ENCODE measurements around the gene DRAM1. TPM values are rescaled to one million over a fixed set of nuclear protein-coding genes. Genes with fewer than 3 reads are reported as not detected.

DRAM1 gene
- total RNA-seq, 3 donors from 2014 or later (not counting 1 experiment from before 2014, with no cell fraction given): 9.8 to 10.5 (median 10.0) TPM

GRCh38 chr12:101946233-101946611 lies 68.8 kb downstream of the DRAM1 start:
- H3K27me3 ChIP-seq (ENCODE audit: control insufficient read depth, insufficient read depth, low read length): no peaks in the 10 kb centered on the region
- ATAC-seq (no peak), DNase-seq (no peak)
- peaks cover 2 to 24% of the 10 kb centered on the region in 2 donors for H3K27me3 Mint-ChIP-seq (ENCODE audit: low read depth in 2 of 2)
- no peak overlapping the region for H3K27ac ChIP-seq (ENCODE audit: low read length)
- H3K4me1 ChIP-seq (ENCODE audit: control insufficient read depth, insufficient read depth, low read length): no peaks in the 10 kb centered on the region
- H3K27ac Mint-ChIP-seq: no peak overlapping the region
- no peaks in the 10 kb centered on the region for H3K4me1 Mint-ChIP-seq
- H3K9me3 Mint-ChIP-seq: no peaks in the 10 kb centered on the region
- no peak overlapping the region for H3K4me3 Mint-ChIP-seq
- no peaks in the 10 kb centered on the region for H3K36me3 Mint-ChIP-seq
- H3K4me3 ChIP-seq (ENCODE audit: low read length): no peak overlapping the region
- no peaks in the 10 kb centered on the region for H3K9me3 ChIP-seq (ENCODE audit: control insufficient read depth, insufficient read depth, low read length)
- intact Hi-C loops (cut with micrococcal nuclease): loop anchor here (10.0 kb wide), 2 partner anchors 539 to 1599 kb away; partner anchors contain the start of gene IGF1
- TF ChIP-seq, protein P1, sequence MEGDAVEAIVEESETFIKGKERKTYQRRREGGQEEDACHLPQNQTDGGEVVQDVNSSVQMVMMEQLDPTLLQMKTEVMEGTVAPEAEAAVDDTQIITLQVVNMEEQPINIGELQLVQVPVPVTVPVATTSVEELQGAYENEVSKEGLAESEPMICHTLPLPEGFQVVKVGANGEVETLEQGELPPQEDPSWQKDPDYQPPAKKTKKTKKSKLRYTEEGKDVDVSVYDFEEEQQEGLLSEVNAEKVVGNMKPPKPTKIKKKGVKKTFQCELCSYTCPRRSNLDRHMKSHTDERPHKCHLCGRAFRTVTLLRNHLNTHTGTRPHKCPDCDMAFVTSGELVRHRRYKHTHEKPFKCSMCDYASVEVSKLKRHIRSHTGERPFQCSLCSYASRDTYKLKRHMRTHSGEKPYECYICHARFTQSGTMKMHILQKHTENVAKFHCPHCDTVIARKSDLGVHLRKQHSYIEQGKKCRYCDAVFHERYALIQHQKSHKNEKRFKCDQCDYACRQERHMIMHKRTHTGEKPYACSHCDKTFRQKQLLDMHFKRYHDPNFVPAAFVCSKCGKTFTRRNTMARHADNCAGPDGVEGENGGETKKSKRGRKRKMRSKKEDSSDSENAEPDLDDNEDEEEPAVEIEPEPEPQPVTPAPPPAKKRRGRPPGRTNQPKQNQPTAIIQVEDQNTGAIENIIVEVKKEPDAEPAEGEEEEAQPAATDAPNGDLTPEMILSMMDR (IDR thresholded peaks at IDR 0.05): no peak
- H3K36me3 ChIP-seq (ENCODE audit: control insufficient read depth, insufficient read depth, low read length): no peaks in the 10 kb centered on the region
- WGBS (ENCODE audit: insufficient coverage): 58% methylated on average over 1 of the region's 1 CpG

- no peak overlapping the region for H3K27ac ChIP-seq (ENCODE audit: low read length)
- no peaks in the 10 kb centered on the region for H3K27me3 ChIP-seq (ENCODE audit: control insufficient read depth, insufficient read depth, low read length)
- H3K36me3 ChIP-seq (ENCODE audit: control insufficient read depth, insufficient read depth, low read length): no peaks in the 10 kb centered on the region
- Mint-ChIP-seq H3K27ac (no peak overlapping the region), H3K36me3 (no peaks in the 10 kb centered on the region), H3K27me3 (ENCODE audit: low read depth in 2 of 2) (peaks cover 2 to 15% of the 10 kb centered on the region in 2 donors), H3K4me1 (no peaks in the 10 kb centered on the region), H3K4me3 (no peak overlapping the region), H3K9me3 (no peaks in the 10 kb centered on the region)
- DNase-seq (no peak), ATAC-seq (no peak)
- no peaks in the 10 kb centered on the region for H3K9me3 ChIP-seq (ENCODE audit: control insufficient read depth, insufficient read depth, low read length)
- TF ChIP-seq, protein P1 (IDR thresholded peaks at IDR 0.05): no peak
- H3K4me1 ChIP-seq (ENCODE audit: control insufficient read depth, insufficient read depth, low read length): no peaks in the 10 kb centered on the region
- intact Hi-C loops (cut with micrococcal nuclease): loop anchor here (10.0 kb wide), 2 partner anchors 537 to 1597 kb away; partner anchors contain the start of gene IGF1
- no peak overlapping the region for H3K4me3 ChIP-seq (ENCODE audit: low read length)
- no CpG with 5 or more reads among the region's 1 CpG for WGBS (ENCODE audit: insufficient coverage)
Measured at GRCh38 chr12:101947316-101947715, 69.9 kb downstream of the DRAM1 start.

DNA sequence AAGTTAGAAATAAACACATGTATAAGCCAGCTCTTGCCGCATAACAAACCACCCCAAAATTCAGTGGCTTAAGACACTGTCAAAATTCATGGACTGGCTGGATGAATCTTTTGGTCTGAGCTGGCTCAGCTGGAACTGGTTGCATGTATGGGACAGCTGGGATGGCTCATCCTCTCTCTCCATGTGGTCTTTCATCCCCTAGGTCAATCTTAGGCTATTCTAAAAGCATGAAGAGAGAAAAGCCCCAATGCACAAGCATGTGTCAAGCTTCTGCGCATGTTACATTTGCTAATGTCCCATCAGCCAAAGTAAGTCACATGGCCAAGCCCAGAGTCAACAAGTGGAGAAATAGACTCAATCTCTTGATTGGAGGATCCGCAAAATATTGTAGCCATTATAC lies 71.0 kb downstream of the DRAM1 start:
- Mint-ChIP-seq H3K4me3 (no peak overlapping the region), H3K27me3 (ENCODE audit: low read depth in 2 of 2) (peaks cover 2 to 15% of the 10 kb centered on the region in 2 donors), H3K4me1 (no peaks in the 10 kb centered on the region), H3K9me3 (no peaks in the 10 kb centered on the region), H3K36me3 (no peaks in the 10 kb centered on the region), H3K27ac (no peak overlapping the region)
- 100% methylated on average over 3 of the region's 3 CpGs for WGBS (ENCODE audit: insufficient coverage)
- Histone ChIP-seq H3K9me3 (ENCODE audit: control insufficient read depth, insufficient read depth, low read length) (no peaks in the 10 kb centered on the region), H3K4me1 (ENCODE audit: control insufficient read depth, insufficient read depth, low read length) (no peaks in the 10 kb centered on the region), H3K27ac (ENCODE audit: low read length) (no peak overlapping the region), H3K27me3 (ENCODE audit: control insufficient read depth, insufficient read depth, low read length) (no peaks in the 10 kb centered on the region), H3K4me3 (ENCODE audit: low read length) (no peak overlapping the region), H3K36me3 (ENCODE audit: control insufficient read depth, insufficient read depth, low read length) (no peaks in the 10 kb centered on the region)
- intact Hi-C loops (cut with micrococcal nuclease): loop anchor here (10.0 kb wide), 2 partner anchors 536 to 1596 kb away; partner anchors contain the start of gene IGF1
- ATAC-seq: no peak
- no peak for DNase-seq
- TF ChIP-seq, protein P1 (IDR thresholded peaks at IDR 0.05): no peak
